Left ventricle myocardium inferior (tissue), 1 donor: ENCODE data around the gene TANGO6. TPM values are rescaled to one million over a fixed set of nuclear protein-coding genes. Genes with fewer than 3 reads are reported as not detected.

Experiments
- DNase-seq: peaks from one replicate; pipeline ENCODE4 v3.0.0-alpha.2; 2020
- H3K27ac ChIP-seq: fragments of 200-600 bp; replicated peaks from 2 replicates; pipeline ENCODE4 v1.8.0; 2021
- H3K27me3 ChIP-seq: fragments of 200-600 bp; 2 replicates; pipeline ENCODE4 v1.8.0; 2021; ENCODE audit warnings: low read depth
- H3K36me3 ChIP-seq: fragments of 200-600 bp; 2 replicates; pipeline ENCODE4 v1.8.0; 2021
- H3K4me1 ChIP-seq: fragments of 200-600 bp; 2 replicates; pipeline ENCODE4 v1.8.0; 2021
- H3K4me3 ChIP-seq: fragments of 200-600 bp; 2 replicates; pipeline ENCODE4 v1.8.0; 2021; ENCODE audit warnings: mild to moderate bottlenecking, moderate library complexity
- H3K9me3 ChIP-seq: fragments of 200-600 bp; replicated peaks from 2 replicates; pipeline ENCODE4 v1.8.0; 2021
- CTCF ChIP-seq: fragments of 200-600 bp; IDR thresholded peaks from 2 replicates; pipeline ENCODE4 v1.8.0; 2021; ENCODE audit warnings: antibody characterized with exemption, mild to moderate bottlenecking, borderline replicate concordance
- intact Hi-C: fragments of 100-400 bp; cut with micrococcal nuclease; formaldehyde crosslinking; loops from one replicate; pipeline ENCODE4 v1.11.0; 2022
- total RNA-seq: library from RNA; stranded (reverse); fragmentation: NEBNext Ultra II Directional; extraction: Animal tissue kit (Norgen Biotek cat#: 25700); gene quantifications from one replicate; pipeline ENCODE4 v1.2.1, GENCODE V29; 2021
- donor health status: DM: no; HTN: yes; CAD: no; lungs with severe emphysema.

TANGO6 gene
- total RNA-seq, 1 donor from 2014 or later, result 10.5 TPM

- H3K4me1 ChIP-seq, result peaks cover 60% of the 10 kb centered on the region
- TF ChIP-seq CTCF, result no peak
- no peaks in the 10 kb centered on the region for H3K27me3 ChIP-seq
- no peak for DNase-seq
- intact Hi-C loops, result no loop called here
- no peak overlapping the region for H3K4me3 ChIP-seq
- peaks cover 36% of the 10 kb centered on the region for H3K36me3 ChIP-seq
- no peak overlapping the region for H3K27ac ChIP-seq
- no peaks in the 10 kb centered on the region for H3K9me3 ChIP-seq
Measured at GRCh38 chr16:69114346-69114975, 271.1 kb downstream of the TANGO6 start.

- H3K27me3 ChIP-seq, result no peaks in the 10 kb centered on the region
- H3K4me1 ChIP-seq, result peaks cover 60% of the 10 kb centered on the region
- H3K27ac ChIP-seq, result no peak overlapping the region
- no peak for TF ChIP-seq CTCF
- DNase-seq, result no peak
- no peaks in the 10 kb centered on the region for H3K9me3 ChIP-seq
- intact Hi-C loops, result no loop called here
- no peak overlapping the region for H3K4me3 ChIP-seq
- peaks cover 37% of the 10 kb centered on the region for H3K36me3 ChIP-seq
Measured at GRCh38 chr16:69114976-69115355, 271.6 kb downstream of the TANGO6 start.

- intact Hi-C loops, result no loop called here
- Histone ChIP-seq H3K36me3 (peaks cover 41% of the 10 kb centered on the region), H3K9me3 (no peaks in the 10 kb centered on the region), H3K4me3 (no peak overlapping the region), H3K4me1 (peaks cover 60% of the 10 kb centered on the region), H3K27ac (no peak overlapping the region), H3K27me3 (no peaks in the 10 kb centered on the region)
- TF ChIP-seq CTCF, result no peak
- DNase-seq, result no peak
Measured at GRCh38 chr16:69115361-69115760, 272.0 kb downstream of the TANGO6 start.

- Histone ChIP-seq H3K9me3 (no peaks in the 10 kb centered on the region), H3K27ac (peak overlapping the region; percentile 54), H3K4me1 (peaks cover 60% of the 10 kb centered on the region), H3K4me3 (no peak overlapping the region), H3K36me3 (peaks cover 45% of the 10 kb centered on the region), H3K27me3 (no peaks in the 10 kb centered on the region)
- no peak for DNase-seq
- no peak for TF ChIP-seq CTCF
- intact Hi-C loops, result no loop called here
Measured at GRCh38 chr16:69115837-69116236, 272.5 kb downstream of the TANGO6 start.

GRCh38 chr16:69116256-69116875, 273.0 kb downstream of the TANGO6 start:
- Histone ChIP-seq H3K4me1 (peaks cover 58% of the 10 kb centered on the region), H3K27me3 (no peaks in the 10 kb centered on the region), H3K4me3 (no peak overlapping the region), H3K27ac (peak overlapping the region; percentile 54), H3K9me3 (no peaks in the 10 kb centered on the region), H3K36me3 (peaks cover 51% of the 10 kb centered on the region)
- TF ChIP-seq CTCF, result no peak
- no peak for DNase-seq
- intact Hi-C loops, result no loop called here
